H9 (cell line): ENCODE results near the gene CDK17. TPM values are rescaled to one million over a fixed set of nuclear protein-coding genes. Genes with fewer than 3 reads are reported as not detected.

Experiments used
- DNase-seq: peaks from one replicate; pipeline ENCODE4 v3.0.0-alpha.2; 2017
- H2AFZ ChIP-seq: one replicate; pipeline ENCODE4 v1.6.1; 2013; ENCODE audit warnings: mild to moderate bottlenecking, low read length, control low read depth, moderate library complexity
- H2AK5ac ChIP-seq: 2 replicates; pipeline ENCODE4 v1.6.1; 2013; ENCODE audit warnings: low read length, control low read depth, mixed read lengths; ENCODE audit not compliant: insufficient read length
- H2BK120ac ChIP-seq: one replicate; pipeline ENCODE4 v1.6.1; 2013; ENCODE audit warnings: low read depth, mild to moderate bottlenecking, low read length, control low read depth, inconsistent platforms; ENCODE audit not compliant: poor library complexity, severe bottlenecking
- H2BK12ac ChIP-seq: 2 replicates; pipeline ENCODE4 v1.6.1; 2013; ENCODE audit warnings: low read length, control low read depth, mixed read lengths, low read depth; ENCODE audit not compliant: insufficient read length
- H2BK15ac ChIP-seq: 2 replicates; pipeline ENCODE4 v1.6.1; 2013; ENCODE audit warnings: low read depth, low read length, control low read depth
- H2BK20ac ChIP-seq: one replicate; pipeline ENCODE4 v1.6.1; 2013; ENCODE audit warnings: low read depth, mild to moderate bottlenecking, low read length, control low read depth, inconsistent platforms; ENCODE audit not compliant: poor library complexity, severe bottlenecking
- H2BK5ac ChIP-seq: 2 replicates; pipeline ENCODE4 v1.6.1; 2013; ENCODE audit warnings: low read length, control low read depth, mixed read lengths; ENCODE audit not compliant: insufficient read length
- H3K14ac ChIP-seq: 2 replicates; pipeline ENCODE4 v1.6.1; 2013; ENCODE audit warnings: low read length, control low read depth; ENCODE audit not compliant: insufficient read depth
- H3K18ac ChIP-seq: 2 replicates; pipeline ENCODE4 v1.6.1; 2013; ENCODE audit warnings: low read depth, mild to moderate bottlenecking, mixed read lengths, low read length, control low read depth; ENCODE audit not compliant: insufficient read length
- H3K23ac ChIP-seq: 2 replicates; pipeline ENCODE4 v1.6.1; 2013; ENCODE audit warnings: low read length, control low read depth, mixed read lengths, low read depth; ENCODE audit not compliant: insufficient read length
- H3K23me2 ChIP-seq: 2 replicates; pipeline ENCODE4 v1.6.1; 2013; ENCODE audit warnings: low read depth, mild to moderate bottlenecking, mixed read lengths, low read length, control low read depth; ENCODE audit not compliant: insufficient read length, poor library complexity, severe bottlenecking
- H3K27ac ChIP-seq: 2 replicates; pipeline ENCODE4 v1.5.1; 2013; ENCODE audit warnings: low read length, control low read depth, mixed read lengths, low read depth; ENCODE audit not compliant: insufficient read length
- H3K27me3 ChIP-seq: 2 replicates; pipeline ENCODE4 v1.6.1; 2013; ENCODE audit warnings: low read length, control low read depth, inconsistent platforms; ENCODE audit not compliant: insufficient read depth
- H3K4ac ChIP-seq: 2 replicates; pipeline ENCODE4 v1.6.1; 2013; ENCODE audit warnings: low read depth, mild to moderate bottlenecking, control low read depth, inconsistent platforms, low read length, moderate library complexity
- H3K4me1 ChIP-seq: 2 replicates; pipeline ENCODE4 v1.6.1; 2013; ENCODE audit warnings: low read length, control low read depth, inconsistent platforms; ENCODE audit not compliant: insufficient read depth
- H3K4me2 ChIP-seq: 2 replicates; pipeline ENCODE4 v1.6.1; 2013; ENCODE audit warnings: low read length, control low read depth, mixed read lengths; ENCODE audit not compliant: insufficient read length, insufficient read depth
- H3K56ac ChIP-seq: 2 replicates; pipeline ENCODE4 v1.6.1; 2013; ENCODE audit warnings: low read depth, mild to moderate bottlenecking, mixed read lengths, low read length, control low read depth; ENCODE audit not compliant: insufficient read length
- H3K79me1 ChIP-seq: 2 replicates; pipeline ENCODE4 v1.6.1; 2013; ENCODE audit warnings: low read depth, mild to moderate bottlenecking, moderate library complexity, low read length, control low read depth, inconsistent platforms; ENCODE audit not compliant: insufficient read depth, poor library complexity, severe bottlenecking
- H3K79me2 ChIP-seq: 2 replicates; pipeline ENCODE4 v1.6.1; 2013; ENCODE audit warnings: low read length, control low read depth, inconsistent platforms; ENCODE audit not compliant: insufficient read depth
- H3K9ac ChIP-seq: 2 replicates; pipeline ENCODE4 v1.6.1; 2013; ENCODE audit warnings: low read length, control low read depth, mixed read lengths; ENCODE audit not compliant: insufficient read length; ENCODE audit errors: extremely low read depth
- H3K9me3 ChIP-seq: one replicate; pipeline ENCODE4 v1.6.1; 2013; ENCODE audit warnings: low read depth, low read length, inconsistent platforms; ENCODE audit not compliant: control insufficient read depth
- H3T11ph ChIP-seq: one replicate; pipeline ENCODE4 v1.6.1; 2013; ENCODE audit warnings: mild to moderate bottlenecking, low read length, control low read depth, inconsistent platforms
- H4K20me1 ChIP-seq: one replicate; pipeline ENCODE4 v1.6.1; 2013; ENCODE audit not compliant: control insufficient read depth, insufficient read length, insufficient read depth
- H4K5ac ChIP-seq: 2 replicates; pipeline ENCODE4 v1.6.1; 2013; ENCODE audit warnings: low read depth, mild to moderate bottlenecking, mixed read lengths, low read length, control low read depth; ENCODE audit not compliant: insufficient read length
- H4K8ac ChIP-seq: replicated peaks from 2 replicates; pipeline ENCODE4 v1.6.1; 2013; ENCODE audit warnings: low read length, control low read depth, mixed read lengths, low read depth; ENCODE audit not compliant: insufficient read length
- H4K91ac ChIP-seq: 2 replicates; pipeline ENCODE4 v1.6.1; 2013; ENCODE audit warnings: low read depth, mild to moderate bottlenecking, moderate library complexity, mixed read lengths, low read length, control low read depth; ENCODE audit not compliant: insufficient read length
- H3K27ac Mint-ChIP-seq, 3 experiments: 2 replicates in 2 of 3; 3 replicates in 1 of 3; pipeline ENCODE4 v1.8.0; 2020 to 2021; ENCODE audit warnings: mixed read lengths in 3 of 3, mild to moderate bottlenecking in 1 of 3, moderate library complexity in 1 of 3
- H3K27me3 Mint-ChIP-seq: 2 replicates; pipeline ENCODE4 v1.8.0; 2021; ENCODE audit warnings: low read depth, mild to moderate bottlenecking, moderate library complexity, mixed read lengths
- H3K36me3 Mint-ChIP-seq, 3 experiments: 2 replicates in 2 of 3; 3 replicates in 1 of 3; pipeline ENCODE4 v1.8.0; 2020 to 2021; ENCODE audit warnings: low read depth in 3 of 3, mixed read lengths in 3 of 3; ENCODE audit not compliant: insufficient read depth in 1 of 3
- H3K4me1 Mint-ChIP-seq, 2 experiments: 2 replicates each; pipeline ENCODE4 v1.8.0; 2020; ENCODE audit warnings: mixed read lengths in 2 of 2
- H3K4me3 Mint-ChIP-seq, 2 experiments: 2 replicates in 1 of 2; 3 replicates in 1 of 2; pipeline ENCODE4 v1.8.0; 2020 to 2021; ENCODE audit warnings: mild to moderate bottlenecking in 2 of 2, mixed read lengths in 2 of 2, moderate library complexity in 1 of 2
- H3K9me3 Mint-ChIP-seq, 2 experiments: 2 replicates in 1 of 2; 3 replicates in 1 of 2; pipeline ENCODE4 v1.8.0; 2020; ENCODE audit warnings: mild to moderate bottlenecking in 2 of 2, mixed read lengths in 2 of 2, moderate library complexity in 1 of 2
- CTCF ChIP-seq: fragments of 200-600 bp; sonication (generic); conservative IDR thresholded peaks from 3 replicates; pipeline ENCODE4 v1.8.0; 2021; ENCODE audit warnings: antibody characterized with exemption, mild to moderate bottlenecking
- WGBS: extraction: QIAGEN DNeasy Blood & Tissue Kit; methylation state at CpG from one replicate; pipeline ENCODE4 v1.1.7; 2013; ENCODE audit warnings: missing lambda C conversion rate, low lambda C conversion rate, mixed read lengths; ENCODE audit not compliant: insufficient read length; ENCODE audit errors: extremely low coverage; 5-methylcytosine and 5-hydroxymethylcytosine counted together
- total RNA-seq: library from RNA; stranded (reverse); gene quantifications from 2 replicates; pipeline ENCODE4 v1.2.1, GENCODE V29; 2021

CDK17 gene
- total RNA-seq, 1 experiment from 2014 or later, result 28.8 TPM

- Histone ChIP-seq H3K23ac (no peak overlapping the region), H2BK12ac (no peak overlapping the region), H2BK5ac (no peak overlapping the region), H3K9me3 (no peaks in the 10 kb centered on the region), H2AFZ (no peak overlapping the region), H2BK20ac (no peak overlapping the region), H4K5ac (no peak overlapping the region), H4K91ac (no peak overlapping the region), H3K27ac (no peak overlapping the region), H2BK15ac (no peak overlapping the region), H3K4me1 (no peaks in the 10 kb centered on the region), H4K20me1 (no peaks in the 10 kb centered on the region), H2AK5ac (no peak overlapping the region), H3K23me2 (no peaks in the 10 kb centered on the region), H3K56ac (no peak overlapping the region), H3K18ac (no peak overlapping the region), H3K79me2 (no peaks in the 10 kb centered on the region), H3T11ph (no peak overlapping the region), H3K79me1 (no peaks in the 10 kb centered on the region), H3K27me3 (no peaks in the 10 kb centered on the region), H3K9ac (no peak overlapping the region), H3K4ac (no peak overlapping the region), H2BK120ac (no peak overlapping the region), H3K4me2 (no peak overlapping the region), H3K14ac (no peak overlapping the region), H4K8ac (no peak overlapping the region)
- no peak overlapping the region for H3K27ac Mint-ChIP-seq
- H3K4me3 Mint-ChIP-seq, result no peak overlapping the region
- TF ChIP-seq CTCF, result no peak
- H3K27me3 Mint-ChIP-seq, result no peaks in the 10 kb centered on the region; the same call in 1 of the 2 replicates
- peaks cover 2 to 10% of the 10 kb centered on the region in 2 experiments; a peak in 3 of 4 replicates for H3K4me1 Mint-ChIP-seq
- H3K9me3 Mint-ChIP-seq, result no peaks in the 10 kb centered on the region
- WGBS, result no CpG with 5 or more reads among the region's 17 CpGs
- H3K36me3 Mint-ChIP-seq, result peaks cover 12 to 32% (median 22%) of the 10 kb centered on the region in 3 experiments; a peak in 6 of 7 replicates
- no peak for DNase-seq
These were observed 151.9 kb downstream of the CDK17 start for GRCh38 chr12:96248136-96248931.
